Sigmoid colon (tissue), 7 donors: Measurements from ENCODE around the gene RPP30. TPM values are rescaled to one million over a fixed set of nuclear protein-coding genes. Genes with fewer than 3 reads are reported as not detected.
"Not testable (repeated sequence)": the region's sequence is repeated elsewhere in the genome, so short reads cannot be mapped to it uniquely, and the experiment has no call there.

Experiments
- DNase-seq: peaks from one replicate; pipeline ENCODE4 v3.0.0-alpha.2; 2019
- H3K27ac ChIP-seq, 4 donors: fragments of 200-600 bp; sonication (generic); one replicate each; pipeline ENCODE4 v1.5.1; 2016 to 2019; ENCODE audit warnings: mild to moderate bottlenecking in 1 of 4
- H3K27me3 ChIP-seq, 3 donors: fragments of 200-600 bp; sonication (generic); one replicate each; pipeline ENCODE4 v1.5.1; 2019; ENCODE audit warnings: mild to moderate bottlenecking in 1 of 3
- H3K36me3 ChIP-seq, 4 donors: fragments of 200-600 bp; sonication (generic); one replicate each; pipeline ENCODE4 v1.5.1; 2016 to 2019
- H3K4me1 ChIP-seq, 4 donors: fragments of 200-600 bp; sonication (generic); one replicate each; pipeline ENCODE4 v1.5.1; 2017 to 2019
- H3K4me3 ChIP-seq, 4 donors: fragments of 200-600 bp; sonication (generic); one replicate each; pipeline ENCODE4 v1.5.1; 2017 to 2019; ENCODE audit warnings: mild to moderate bottlenecking in 2 of 4, moderate library complexity in 1 of 4
- H3K9me3 ChIP-seq, 4 donors: fragments of 200-600 bp in 3 of 4; sonication (generic) in 3 of 4; one replicate each; pipeline versions ENCODE4 v1.5.1 to v1.6.1; 2013 to 2019
- CTCF ChIP-seq, 4 experiments: fragments of 450-650 bp in 3 of 4; fragments of 200-600 bp in 1 of 4; IDR thresholded peaks; one replicate each; pipeline ENCODE4 v1.5.1; 2016 to 2019; ENCODE audit warnings: antibody characterized with exemption in 4 of 4, mild to moderate bottlenecking in 3 of 4, moderate library complexity in 2 of 4
- EP300 ChIP-seq, 4 donors: sonication (generic); formaldehyde crosslinking; IDR thresholded peaks; one replicate each; pipeline ENCODE4 v1.6.1; 2017; ENCODE audit warnings: antibody characterized with exemption in 4 of 4
- POLR2A ChIP-seq, 2 donors: fragments of 450-650 bp; IDR thresholded peaks; one replicate each; pipeline ENCODE4 v1.6.1; 2016; ENCODE audit warnings: antibody characterized with exemption in 2 of 2, mild to moderate bottlenecking in 2 of 2, moderate library complexity in 2 of 2
- POLR2AphosphoS5 ChIP-seq, 4 donors: sonication (generic); formaldehyde crosslinking; IDR thresholded peaks; one replicate each; pipeline ENCODE4 v1.6.1; 2017; ENCODE audit warnings: antibody characterized with exemption in 4 of 4
- WGBS, 2 donors: extraction: QIAGEN DNeasy Blood & Tissue Kit; methylation state at CpG; one replicate each; pipeline ENCODE4 v1.1.7; 2013; 5-methylcytosine and 5-hydroxymethylcytosine counted together
- intact Hi-C: fragments of 100-400 bp; cut with DNase I; formaldehyde crosslinking; loops from one replicate; pipeline ENCODE4 v1.15.1; 2023
- polyA plus RNA-seq, 3 donors: library from polyadenylated mRNA; stranded (reverse); fragments of 200-250 nt; gene quantifications; one replicate each; pipeline ENCODE4 v1.2.3, GENCODE V29; 2013
- total RNA-seq, 4 donors: library from RNA; depleted of rRNA; stranded (reverse); fragments of >200 nt; gene quantifications; one replicate each; pipeline ENCODE4 v1.1.0, GENCODE V29; 2016
- donor health status: healthy with polysubstance abuse.
- donor health status: Bipolar disorder and iron deficiency.
- donor health status: healthy.

The RPP30 gene
- total and polyA plus RNA-seq, 7 donors = 14.7 to 41.3 (median 29.6) TPM

GRCh38 chr10:90872648-90873020, 860 bp downstream of the RPP30 start:
- Histone ChIP-seq H3K4me1 (peaks cover 0 to 16% (median 14%) of the 10 kb centered on the region in 4 donors), H3K9me3 (peaks cover 0 to 4% (median 0%) of the 10 kb centered on the region in 4 donors), H3K36me3 (peaks cover 0 to 27% (median 7%) of the 10 kb centered on the region in 4 donors), H3K27me3 (no peaks in the 10 kb centered on the region), H3K4me3 (peak overlapping the region; percentile 66 to 74 (median 72)), H3K27ac (peak overlapping the region in 1 of 4 donors; percentile 67)
- 15 to 32% methylated on average over 8 of the region's 8 CpGs for WGBS, 2 donors
- TF ChIP-seq CTCF (IDR thresholded peaks at IDR 0.05) = no peak
- TF ChIP-seq POLR2AphosphoS5 (IDR thresholded peaks at IDR 0.05) = no peak
- no peak for TF ChIP-seq EP300 (IDR thresholded peaks at IDR 0.05)
- no peak for TF ChIP-seq POLR2A (IDR thresholded peaks at IDR 0.05)
- intact Hi-C loops = loop anchor here (5.0 kb wide), 2 partner anchors 120 to 1080 kb away; no protein-coding TSS in a partner anchor
- DNase-seq = no peak

- Histone ChIP-seq H3K36me3 (peaks cover 0 to 71% (median 7%) of the 10 kb centered on the region in 4 donors), H3K4me1 (peaks cover 0 to under 1% (median 0%) of the 10 kb centered on the region in 4 donors), H3K27me3 (no peaks in the 10 kb centered on the region), H3K4me3 (no peak overlapping the region), H3K9me3 (no peaks in the 10 kb centered on the region), H3K27ac (no peak overlapping the region)
- WGBS, 2 donors = 90 to 91% methylated on average over 2 of the region's 2 CpGs
- TF ChIP-seq POLR2AphosphoS5 (IDR thresholded peaks at IDR 0.05) (no peak), CTCF (IDR thresholded peaks at IDR 0.05) (no peak), POLR2A (IDR thresholded peaks at IDR 0.05) (no peak), EP300 (IDR thresholded peaks at IDR 0.05) (no peak)
- no peak for DNase-seq
- intact Hi-C loops = no loop called here
Measured at GRCh38 chr10:90879062-90879461, 7.3 kb downstream of the RPP30 start.

GRCh38 chr10:90880059-90880719, 8.4 kb downstream of the RPP30 start:
- 69 to 74% methylated on average over 8 of the region's 8 CpGs for WGBS, 2 donors
- H3K36me3 ChIP-seq = peaks cover 0 to 74% (median 7%) of the 10 kb centered on the region in 4 donors
- intact Hi-C loops = not testable (repeated sequence)

GRCh38 chr10:90884431-90884830, 12.7 kb downstream of the RPP30 start:
- Histone ChIP-seq H3K4me3 (no peak overlapping the region), H3K27ac (no peak overlapping the region), H3K27me3 (no peaks in the 10 kb centered on the region), H3K4me1 (peaks cover 0 to 11% (median 9%) of the 10 kb centered on the region in 4 donors), H3K36me3 (peaks cover 0 to 76% (median 23%) of the 10 kb centered on the region in 4 donors), H3K9me3 (no peaks in the 10 kb centered on the region)
- 83 to 89% methylated on average over 3 of the region's 3 CpGs for WGBS, 2 donors
- DNase-seq = no peak
- no peak for TF ChIP-seq CTCF (IDR thresholded peaks at IDR 0.05)
- TF ChIP-seq POLR2A (IDR thresholded peaks at IDR 0.05) = no peak
- TF ChIP-seq POLR2AphosphoS5 (IDR thresholded peaks at IDR 0.05) = no peak
- no peak for TF ChIP-seq EP300 (IDR thresholded peaks at IDR 0.05)
- intact Hi-C loops = no loop called here

More at GRCh38 chr10:90880059-90880719, 8.4 kb downstream of the RPP30 start:
- H3K27me3 ChIP-seq, H3K4me3 ChIP-seq, H3K9me3 ChIP-seq, DNase-seq, H3K27ac ChIP-seq, H3K4me1 ChIP-seq: not testable (repeated sequence)
- TF ChIP-seq CTCF (IDR thresholded peaks at IDR 0.05) = peak in 3 of 4 experiments; percentile 9 to 55 (median 45)
